ENCODE results near the gene IQGAP2.
"Not testable (repeated sequence)": the region's sequence is repeated elsewhere in the genome, so short reads cannot be mapped to it uniquely, and the experiment has no call there.

Gene IQGAP2

GRCh38 chr5:76576450-76576849 lies 173.4 kb downstream of the IQGAP2 start:
- DNase-seq (ENCODE audit: low spot score) = no peak

- DNase-seq (ENCODE audit: low spot score) = no peak
These were observed 173.9 kb downstream of the IQGAP2 start for GRCh38 chr5:76576996-76577395.

DNA sequence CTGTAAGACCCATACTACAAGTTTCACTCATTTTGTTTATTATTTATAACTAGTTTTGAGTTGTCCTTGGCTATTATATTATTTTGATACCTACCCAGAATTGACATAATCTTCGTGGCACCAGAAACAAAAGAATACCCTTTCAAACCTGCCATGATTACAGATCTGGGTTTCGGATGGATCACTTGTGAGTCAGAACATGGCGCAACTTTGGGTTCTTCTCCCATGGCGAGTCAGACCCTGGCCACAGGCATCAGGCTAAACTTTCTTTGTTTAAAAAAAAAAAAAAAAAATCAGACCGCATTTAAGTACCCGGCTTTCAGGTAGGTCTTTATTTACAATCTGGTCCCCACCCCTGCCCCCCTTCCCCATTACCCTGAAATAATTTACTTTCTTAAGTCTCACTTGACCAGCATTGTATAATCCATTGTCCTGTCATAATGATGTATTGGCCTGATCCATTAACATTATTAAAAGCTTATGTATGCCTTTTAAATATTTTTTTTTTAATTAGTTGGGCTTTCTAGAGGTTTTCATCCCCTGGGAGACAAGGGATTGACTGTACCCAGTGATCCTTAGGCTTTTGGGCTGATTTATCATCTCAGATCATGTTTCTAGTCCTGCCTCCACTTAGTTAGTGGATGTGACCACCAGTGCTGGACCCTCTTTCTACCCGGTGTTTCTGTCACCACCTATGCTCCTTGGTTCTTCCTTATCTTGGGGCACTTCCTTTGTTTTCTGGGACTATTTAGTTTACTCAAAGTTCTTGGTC lies 176.3 kb downstream of the IQGAP2 start:
- no peak for DNase-seq (ENCODE audit: low spot score)

DNA sequence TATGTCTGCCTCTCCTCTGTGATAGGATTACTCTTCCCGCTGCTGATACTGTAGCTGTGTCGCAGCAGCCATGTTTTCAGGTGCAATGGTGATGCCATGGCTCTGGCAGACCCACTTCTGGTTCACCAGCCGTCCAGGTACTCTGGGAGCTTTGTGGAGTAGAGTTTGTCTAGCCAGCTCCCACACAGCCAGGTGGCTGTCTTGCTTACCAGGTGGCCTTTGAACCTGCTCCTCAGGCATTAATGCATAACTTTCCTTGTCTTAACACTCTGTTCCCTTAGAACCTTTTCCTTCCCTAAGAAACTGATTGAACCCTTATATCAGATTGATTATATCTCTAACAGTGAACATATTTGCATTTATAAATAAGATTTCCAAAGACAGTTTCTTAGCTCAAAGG lies 177.9 kb downstream of the IQGAP2 start:
- DNase-seq (ENCODE audit: low spot score) = no peak

DNA sequence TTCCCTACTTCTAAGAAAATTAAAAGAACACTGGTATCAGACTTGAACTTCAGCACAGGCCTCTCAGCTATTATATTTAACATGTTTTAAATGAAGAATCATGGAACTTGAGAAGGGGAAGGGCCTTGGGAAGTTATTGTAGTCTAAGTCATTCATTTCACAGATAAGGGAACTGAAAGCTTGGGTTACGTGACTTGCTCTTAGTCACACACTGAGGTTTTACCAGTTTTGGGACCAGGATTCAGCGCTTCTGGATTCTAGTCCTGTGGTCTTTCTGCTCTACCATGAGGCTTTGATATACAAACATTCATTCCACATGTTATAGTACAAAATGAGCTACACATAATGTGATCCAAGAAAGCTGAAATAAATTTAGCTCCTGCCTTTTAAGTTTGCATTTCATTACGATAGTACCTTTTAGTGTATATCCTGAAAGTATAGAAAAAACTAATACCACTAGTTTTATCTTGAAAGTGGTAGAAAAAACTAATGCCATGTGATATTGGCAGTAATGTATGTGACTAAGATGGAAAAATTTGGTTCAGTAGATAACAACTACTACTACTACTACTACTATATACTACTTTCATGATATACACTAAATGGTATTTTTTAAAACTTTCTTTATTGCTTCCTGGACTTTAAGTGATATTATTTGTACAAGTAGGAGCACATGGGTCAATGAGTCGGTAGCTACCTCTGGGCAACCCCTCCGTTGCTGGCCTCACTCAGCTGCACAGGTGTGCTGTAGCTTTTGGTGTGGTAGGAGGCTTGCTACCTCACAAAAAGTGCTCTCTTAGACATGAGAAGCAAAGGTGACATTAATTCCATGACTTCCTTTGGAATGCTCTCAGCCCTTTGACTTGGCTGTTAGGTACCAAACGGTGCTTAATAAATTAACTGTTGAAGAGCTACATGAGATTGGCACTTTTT lies 179.4 kb downstream of the IQGAP2 start:
- no peak for DNase-seq (ENCODE audit: low spot score)

GRCh38 chr5:76583163-76584047 lies 180.3 kb downstream of the IQGAP2 start:
- DNase-seq (ENCODE audit: low spot score) = no peak

DNA sequence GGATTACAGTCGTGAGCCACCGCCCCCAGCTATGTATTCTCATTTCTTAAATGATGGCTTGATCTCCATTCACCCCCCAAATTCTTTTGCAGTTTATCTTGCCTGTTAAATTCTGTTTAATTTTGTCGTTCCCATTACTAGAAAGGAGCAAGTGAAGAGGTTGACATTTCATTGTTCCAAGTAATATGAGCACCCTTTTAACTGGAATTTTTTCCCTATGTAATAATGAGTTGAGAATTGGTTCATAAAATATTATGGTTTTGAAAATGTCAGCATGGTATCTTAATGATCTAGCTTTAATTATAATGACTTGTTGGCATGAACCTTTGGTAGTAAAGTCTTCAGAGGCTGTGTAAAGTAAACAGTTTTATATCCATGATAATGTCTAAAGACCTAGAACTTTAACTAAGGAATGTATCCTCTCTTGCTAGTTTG lies 182.7 kb downstream of the IQGAP2 start:
- DNase-seq (ENCODE audit: low spot score) = no peak

- no peak for DNase-seq (ENCODE audit: low spot score)
These were observed 183.4 kb downstream of the IQGAP2 start for GRCh38 chr5:76586531-76586930.

- DNase-seq (ENCODE audit: low spot score) = no peak
These were observed 186.9 kb downstream of the IQGAP2 start for GRCh38 chr5:76590027-76590426.

DNA sequence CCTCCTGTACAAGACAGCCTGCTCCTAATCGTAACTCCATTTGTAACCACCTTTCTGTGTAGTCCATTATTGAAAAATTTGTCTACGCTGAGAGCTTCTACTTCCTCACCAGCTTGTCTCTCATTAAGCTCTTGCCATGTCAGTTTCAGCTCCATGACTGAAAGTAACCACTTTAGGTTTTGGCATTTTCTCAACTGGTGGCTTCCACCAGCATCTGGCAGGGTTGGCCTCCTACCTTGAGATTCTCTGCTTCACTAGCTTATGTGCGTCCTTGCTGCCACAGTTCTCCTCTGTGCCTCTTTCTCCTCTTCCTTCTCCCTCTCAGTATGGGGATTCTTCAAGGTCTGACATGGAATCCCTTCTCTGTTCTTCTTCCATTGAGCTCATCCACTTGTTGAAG lies 188.3 kb downstream of the IQGAP2 start:
- no peak for DNase-seq (ENCODE audit: low spot score)

DNA sequence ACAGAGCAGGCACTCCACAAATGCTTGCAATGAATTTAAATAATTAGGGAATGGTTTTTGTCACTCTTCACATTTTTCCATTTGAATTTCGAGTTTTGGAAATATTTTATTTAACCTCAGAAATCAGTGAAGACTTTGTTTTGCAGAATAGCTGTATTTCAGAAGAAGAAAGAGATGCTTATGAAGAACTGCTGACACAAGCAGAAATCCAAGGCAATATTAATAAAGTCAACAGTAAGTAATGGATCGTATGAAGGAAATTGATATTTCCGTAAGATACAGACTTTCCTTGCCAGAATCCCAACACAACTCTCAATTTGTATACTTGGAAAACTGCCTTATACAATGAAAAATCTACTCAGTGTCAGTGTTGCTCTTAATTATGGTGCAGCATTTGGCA lies 189.6 kb downstream of the IQGAP2 start:
- no peak for DNase-seq (ENCODE audit: low spot score)

DNA sequence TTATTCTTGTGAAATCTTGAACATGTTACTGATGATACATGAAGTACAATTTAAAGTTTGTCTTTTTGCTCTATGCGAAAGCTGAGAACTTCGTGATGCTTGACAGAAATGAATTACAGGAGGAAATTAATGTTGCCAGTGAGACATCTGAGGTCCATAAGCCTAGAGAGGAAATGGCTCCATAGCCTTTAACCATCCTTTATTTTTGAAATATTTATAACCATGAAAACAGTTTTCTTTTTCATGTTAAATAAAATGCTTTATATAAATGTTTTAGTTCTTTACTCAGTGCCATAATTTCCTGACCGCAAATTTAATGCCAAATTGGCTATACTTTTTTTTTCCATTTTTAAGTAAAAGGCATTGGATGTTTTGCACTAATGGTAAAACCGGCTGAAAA lies 191.0 kb downstream of the IQGAP2 start:
- DNase-seq (ENCODE audit: low spot score) = no peak

DNA sequence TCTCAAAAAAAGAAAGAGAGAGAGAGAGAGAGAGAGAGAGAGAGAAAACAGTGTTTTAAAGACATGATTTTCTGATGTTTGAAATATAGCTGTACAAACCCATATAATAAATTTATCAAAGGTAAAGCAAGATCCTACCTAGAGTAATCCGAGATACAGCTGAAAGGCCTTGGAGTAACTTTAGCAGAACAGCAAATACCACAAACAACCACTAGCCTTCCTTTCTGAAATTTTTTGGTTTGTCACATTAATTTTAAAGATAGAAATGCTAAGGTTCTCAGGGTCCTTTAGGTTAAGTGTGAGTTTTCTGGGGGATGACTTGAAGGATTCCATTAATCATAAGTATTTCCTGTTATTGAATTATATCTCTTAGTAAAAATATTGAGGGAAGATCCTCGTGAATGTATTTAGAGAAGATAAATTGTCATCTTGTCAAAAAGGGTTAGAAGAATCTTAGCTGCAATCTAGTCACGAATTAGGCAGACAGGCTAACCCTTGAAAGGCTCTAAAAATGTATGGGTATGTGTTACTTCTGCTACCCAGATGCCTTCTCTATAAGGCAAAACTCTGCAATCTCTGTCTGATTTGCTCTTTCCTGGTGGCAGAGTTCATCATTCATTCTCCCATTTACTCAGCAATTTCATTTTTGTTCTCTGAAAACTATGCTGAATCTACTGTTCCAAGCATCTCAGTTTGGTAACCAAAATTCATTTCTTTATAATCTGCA lies 192.8 kb downstream of the IQGAP2 start:
- DNase-seq (ENCODE audit: low spot score) = no peak

DNA sequence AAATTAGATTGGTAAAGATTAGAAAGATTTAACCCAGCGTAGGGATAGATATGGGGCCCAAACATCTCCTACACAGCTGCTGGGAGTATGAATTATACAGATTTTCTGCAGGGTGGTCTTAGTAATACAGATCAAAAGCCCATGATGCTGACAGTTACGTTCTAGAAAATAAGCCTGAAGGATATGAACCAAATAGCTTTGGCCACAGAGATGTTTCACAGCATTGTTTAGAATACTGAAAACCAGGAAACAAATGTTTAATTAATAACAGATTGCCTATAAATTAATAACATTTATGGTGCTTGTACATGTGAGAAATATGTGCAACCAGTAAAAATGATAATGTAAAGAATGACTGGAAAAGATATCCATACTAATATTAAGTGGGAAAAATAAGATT lies 195.4 kb downstream of the IQGAP2 start:
- no peak for DNase-seq (ENCODE audit: low spot score)

DNA sequence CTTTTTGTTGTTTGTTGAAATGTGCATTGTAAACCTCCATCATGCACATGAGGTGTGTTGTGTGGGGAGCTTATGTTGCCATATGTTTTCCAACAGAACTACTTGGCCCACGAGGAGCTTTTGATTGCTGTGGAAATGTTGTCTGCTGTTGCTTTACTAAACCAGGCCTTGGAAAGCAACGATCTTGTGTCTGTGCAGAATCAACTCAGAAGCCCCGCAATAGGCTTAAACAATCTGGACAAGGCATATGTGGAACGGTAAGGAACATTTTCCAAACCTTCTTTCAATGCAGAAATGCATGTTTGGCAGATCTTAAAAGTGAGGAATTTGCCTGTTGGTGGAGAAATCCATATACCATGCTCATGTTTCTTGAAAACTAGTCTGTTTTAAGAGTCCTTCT lies 197.6 kb downstream of the IQGAP2 start:
- no peak for DNase-seq (ENCODE audit: low spot score)

- DNase-seq (ENCODE audit: low spot score) = peak; percentile 32
These were observed 198.4 kb downstream of the IQGAP2 start for GRCh38 chr5:76601470-76601869.

GRCh38 chr5:76602094-76602726 lies 199.1 kb downstream of the IQGAP2 start:
- DNase-seq (ENCODE audit: low spot score) = no peak

- not testable (repeated sequence) for DNase-seq (ENCODE audit: low spot score)
These were observed 200.9 kb downstream of the IQGAP2 start for GRCh38 chr5:76603991-76604390.

DNA sequence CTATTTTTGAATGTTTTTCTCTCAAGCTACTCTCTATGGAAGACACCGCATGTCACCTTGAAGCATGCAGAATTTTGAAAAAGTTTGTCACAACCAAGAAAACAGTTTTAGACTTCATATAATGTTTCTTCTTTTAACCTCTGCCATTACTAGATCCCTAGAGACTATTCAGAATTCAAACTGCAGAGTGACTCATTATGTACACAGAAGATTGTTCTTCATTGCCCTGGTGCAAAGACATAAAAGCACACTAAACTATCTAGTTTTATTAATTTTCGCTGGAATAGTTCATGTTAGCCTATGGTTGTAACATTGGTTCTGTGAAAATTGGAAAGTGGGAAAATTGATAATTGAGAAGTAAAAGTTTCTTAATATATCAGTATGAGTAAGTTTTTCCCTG lies 201.8 kb downstream of the IQGAP2 start:
- DNase-seq (ENCODE audit: low spot score) = no peak

GRCh38 chr5:76606701-76607100 lies 203.6 kb downstream of the IQGAP2 start:
- DNase-seq (ENCODE audit: low spot score) = no peak

GRCh38 chr5:76607353-76607871 lies 204.3 kb downstream of the IQGAP2 start:
- DNase-seq (ENCODE audit: low spot score) = no peak

Data from HuH-7 (cell line).